Bronchial epithelial cell (primary cell): ENCODE data around the gene OTOP2. TPM values are rescaled to one million over a fixed set of nuclear protein-coding genes. Genes with fewer than 3 reads are reported as not detected.
"Not testable (repeated sequence)": the region's sequence is repeated elsewhere in the genome, so short reads cannot be mapped to it uniquely, and the experiment has no call there.

Experiments used
- DNase-seq: peaks from one replicate; pipeline ENCODE4 v3.0.0-alpha.2; 2010; ENCODE audit warnings: low read depth
- FAIRE-seq: peaks from 2 replicates; lab custom pipeline; 2011; peaks lifted over from hg19 to GRCh38; lab: Jason Lieb, UNC
- H3K27me3 ChIP-seq: 2 replicates; pipeline ENCODE4 v1.5.1; 2011; ENCODE audit warnings: low read length; ENCODE audit not compliant: control insufficient read depth, insufficient read depth
- H3K36me3 ChIP-seq: 2 replicates; pipeline ENCODE4 v1.5.1; 2011; ENCODE audit warnings: low read length; ENCODE audit not compliant: control insufficient read depth, insufficient read depth
- H3K4me3 ChIP-seq: 2 replicates; pipeline ENCODE4 v1.5.1; 2011; ENCODE audit warnings: mild to moderate bottlenecking, low read depth, low read length, control low read depth
- CTCF ChIP-seq: IDR thresholded peaks from 2 replicates; pipeline ENCODE4 v1.5.1; 2011; ENCODE audit warnings: mild to moderate bottlenecking, moderate library complexity, low read length, control low read depth, inconsistent platforms; ENCODE audit not compliant: insufficient read depth, severe bottlenecking
- total RNA-seq: library from RNA; depleted of rRNA; stranded (reverse); fragments of >200 nt; gene quantifications from 2 replicates; pipeline ENCODE4 v1.2.1, GENCODE V29; 2014

OTOP2 gene
- total RNA-seq, 1 donor from 2014 or later: not detected

DNA sequence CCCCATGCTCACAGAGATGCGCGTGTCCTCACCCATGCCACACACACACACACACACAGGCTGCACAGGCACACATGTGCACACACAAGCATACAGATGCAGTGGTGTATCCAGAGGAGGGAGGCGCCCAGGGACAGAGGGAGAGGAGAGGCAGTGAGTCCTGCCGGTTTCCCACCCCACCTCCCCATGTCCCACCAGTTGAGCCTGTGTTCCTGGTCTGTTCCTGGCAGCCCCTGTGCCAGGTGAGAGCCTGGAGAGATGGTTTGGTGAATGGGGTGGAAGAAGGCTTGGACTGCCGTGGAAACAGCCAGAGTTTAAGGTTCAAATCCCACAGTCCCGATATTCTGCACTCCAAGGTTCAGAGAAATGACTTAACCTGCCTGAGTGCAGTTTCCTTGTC lies 20.4 kb upstream of the OTOP2 start:
- DNase-seq (no peak), FAIRE-seq (no peak)
- H3K4me3 ChIP-seq: no peak overlapping the region
- no peaks in the 10 kb centered on the region for H3K27me3 ChIP-seq
- TF ChIP-seq CTCF: no peak
- no peaks in the 10 kb centered on the region for H3K36me3 ChIP-seq

GRCh38 chr17:74904687-74905409 lies 19.2 kb upstream of the OTOP2 start:
- H3K4me3 ChIP-seq: no peak overlapping the region
- H3K36me3 ChIP-seq: no peaks in the 10 kb centered on the region
- DNase-seq (no peak), FAIRE-seq (no peak)
- no peaks in the 10 kb centered on the region for H3K27me3 ChIP-seq
- TF ChIP-seq CTCF: no peak

- not testable (repeated sequence) for H3K27me3 ChIP-seq, FAIRE-seq, DNase-seq
These were observed 17.8 kb upstream of the OTOP2 start for GRCh38 chr17:74906214-74906793.

GRCh38 chr17:74907012-74907411 lies 17.1 kb upstream of the OTOP2 start:
- FAIRE-seq (no peak), DNase-seq (no peak)
- no peak for TF ChIP-seq CTCF
- Histone ChIP-seq H3K27me3 (no peaks in the 10 kb centered on the region), H3K4me3 (no peak overlapping the region), H3K36me3 (no peaks in the 10 kb centered on the region)

More at GRCh38 chr17:74906214-74906793, 17.8 kb upstream of the OTOP2 start:
- not testable (repeated sequence) for H3K36me3 ChIP-seq, H3K4me3 ChIP-seq

- not testable (repeated sequence) for DNase-seq, H3K27me3 ChIP-seq, FAIRE-seq, H3K4me3 ChIP-seq, H3K36me3 ChIP-seq
These were observed 15.0 kb upstream of the OTOP2 start for GRCh38 chr17:74909097-74909496.

- H3K4me3 ChIP-seq, DNase-seq, FAIRE-seq, H3K36me3 ChIP-seq, H3K27me3 ChIP-seq: not testable (repeated sequence)
These were observed 12.7 kb upstream of the OTOP2 start for GRCh38 chr17:74911423-74911822.

GRCh38 chr17:74916136-74916850 lies 7.8 kb upstream of the OTOP2 start:
- FAIRE-seq: no peak
- no peak for DNase-seq
- TF ChIP-seq CTCF: no peak
- H3K27me3 ChIP-seq: no peaks in the 10 kb centered on the region
- H3K4me3 ChIP-seq: no peak overlapping the region
- H3K36me3 ChIP-seq: no peaks in the 10 kb centered on the region
